ENCODE measurements around the gene LAMA3.

- TF ChIP-seq, protein P1, sequence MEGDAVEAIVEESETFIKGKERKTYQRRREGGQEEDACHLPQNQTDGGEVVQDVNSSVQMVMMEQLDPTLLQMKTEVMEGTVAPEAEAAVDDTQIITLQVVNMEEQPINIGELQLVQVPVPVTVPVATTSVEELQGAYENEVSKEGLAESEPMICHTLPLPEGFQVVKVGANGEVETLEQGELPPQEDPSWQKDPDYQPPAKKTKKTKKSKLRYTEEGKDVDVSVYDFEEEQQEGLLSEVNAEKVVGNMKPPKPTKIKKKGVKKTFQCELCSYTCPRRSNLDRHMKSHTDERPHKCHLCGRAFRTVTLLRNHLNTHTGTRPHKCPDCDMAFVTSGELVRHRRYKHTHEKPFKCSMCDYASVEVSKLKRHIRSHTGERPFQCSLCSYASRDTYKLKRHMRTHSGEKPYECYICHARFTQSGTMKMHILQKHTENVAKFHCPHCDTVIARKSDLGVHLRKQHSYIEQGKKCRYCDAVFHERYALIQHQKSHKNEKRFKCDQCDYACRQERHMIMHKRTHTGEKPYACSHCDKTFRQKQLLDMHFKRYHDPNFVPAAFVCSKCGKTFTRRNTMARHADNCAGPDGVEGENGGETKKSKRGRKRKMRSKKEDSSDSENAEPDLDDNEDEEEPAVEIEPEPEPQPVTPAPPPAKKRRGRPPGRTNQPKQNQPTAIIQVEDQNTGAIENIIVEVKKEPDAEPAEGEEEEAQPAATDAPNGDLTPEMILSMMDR (IDR thresholded peaks at IDR 0.05): no peak
- no peak for TF ChIP-seq POLR2A (IDR thresholded peaks at IDR 0.05)
Measured at GRCh38 chr18:24000613-24001490, 311.6 kb downstream of the LAMA3 start.
